GM23338 (cell line): ENCODE measurements around the gene TTC12. TPM values are rescaled to one million over a fixed set of nuclear protein-coding genes. Genes with fewer than 3 reads are reported as not detected.

Experiments
- ATAC-seq: fragments of 200-7000 bp; cut with Tn5 transposase; 3 replicates; pipeline ENCODE4 v1.9.1; 2020
- DNase-seq: peaks from one replicate; pipeline ENCODE4 v3.0.0-alpha.2; 2015; ENCODE audit warnings: low spot score
- H2AFZ ChIP-seq: fragments of 200-600 bp; sonication (generic); 2 replicates; pipeline ENCODE4 v1.8.0; 2016; ENCODE audit warnings: antibody characterized with exemption, mild to moderate bottlenecking, moderate library complexity
- H3F3A ChIP-seq: fragments of 200-600 bp; sonication (generic); replicated peaks from 2 replicates; pipeline ENCODE4 v1.8.0; 2017; ENCODE audit warnings: antibody characterized with exemption, mixed run types, low read depth
- H3K27ac ChIP-seq: fragments of 200-600 bp; sonication (generic); 2 replicates; pipeline ENCODE4 v1.6.1; 2016; ENCODE audit warnings: low read depth
- H3K27me3 ChIP-seq: fragments of 200-600 bp; sonication (generic); 2 replicates; pipeline ENCODE4 v1.8.0; 2016; ENCODE audit warnings: mild to moderate bottlenecking, mixed run types, moderate library complexity; ENCODE audit not compliant: insufficient read depth
- H3K36me3 ChIP-seq: fragments of 200-600 bp; sonication (generic); 2 replicates; pipeline ENCODE4 v1.8.0; 2016; ENCODE audit warnings: mild to moderate bottlenecking; ENCODE audit not compliant: insufficient read depth
- H3K4me1 ChIP-seq: fragments of 200-600 bp; sonication (generic); 2 replicates; pipeline ENCODE4 v1.8.0; 2016; ENCODE audit warnings: mild to moderate bottlenecking, moderate library complexity; ENCODE audit not compliant: insufficient read depth
- H3K4me2 ChIP-seq: fragments of 200-600 bp; sonication (generic); 2 replicates; pipeline ENCODE4 v1.7.1; 2017; ENCODE audit warnings: mixed run types
- H3K4me3 ChIP-seq: fragments of 200-600 bp; sonication (generic); 2 replicates; pipeline ENCODE4 v1.6.1; 2016; ENCODE audit warnings: mixed run types
- H3K79me2 ChIP-seq: fragments of 200-600 bp; sonication (generic); replicated peaks from 2 replicates; pipeline ENCODE4 v1.8.0; 2017; ENCODE audit warnings: mild to moderate bottlenecking; ENCODE audit not compliant: insufficient read depth
- H3K9me2 ChIP-seq: fragments of 200-600 bp; sonication (generic); 2 replicates; pipeline ENCODE4 v1.8.0; 2017; ENCODE audit not compliant: insufficient read depth
- H4K20me1 ChIP-seq: fragments of 200-600 bp; sonication (generic); replicated peaks from 2 replicates; pipeline ENCODE4 v1.8.0; 2017; ENCODE audit warnings: mild to moderate bottlenecking; ENCODE audit not compliant: insufficient read depth
- H3K27ac Mint-ChIP-seq: 2 replicates; pipeline ENCODE4 v1.8.0; 2020; ENCODE audit warnings: inconsistent platforms, mild to moderate bottlenecking, moderate library complexity, mixed read lengths
- H3K27me3 Mint-ChIP-seq: 3 replicates; pipeline ENCODE4 v1.8.0; 2022; ENCODE audit warnings: low read depth, mild to moderate bottlenecking, moderate library complexity, mixed read lengths, inconsistent platforms; ENCODE audit not compliant: insufficient read depth, poor library complexity
- H3K36me3 Mint-ChIP-seq: 3 replicates; pipeline ENCODE4 v1.8.0; 2021; ENCODE audit warnings: low read depth, mild to moderate bottlenecking, inconsistent platforms, moderate library complexity, mixed read lengths
- H3K4me1 Mint-ChIP-seq: 3 replicates; pipeline ENCODE4 v1.8.0; 2020; ENCODE audit warnings: mild to moderate bottlenecking, inconsistent platforms, mixed read lengths
- H3K4me3 Mint-ChIP-seq: 3 replicates; pipeline ENCODE4 v1.8.0; 2021; ENCODE audit warnings: moderate library complexity, mild to moderate bottlenecking, inconsistent platforms, mixed read lengths
- H3K9me3 Mint-ChIP-seq: 3 replicates; pipeline ENCODE4 v1.8.0; 2020; ENCODE audit warnings: moderate library complexity, mild to moderate bottlenecking, inconsistent platforms, mixed read lengths
- EZH2 ChIP-seq: fragments of 200-600 bp; sonication (generic); IDR thresholded peaks from one replicate; pipeline ENCODE4 v1.8.0; 2017; ENCODE audit warnings: antibody characterized with exemption, mild to moderate bottlenecking, low read depth; ENCODE audit not compliant: unreplicated experiment
- ZNF114 ChIP-seq: fragments of 250-450 bp; sonication (Bioruptor Pico); IDR thresholded peaks from 2 replicates; pipeline ENCODE4 v1.5.0; 2020; ENCODE audit warnings: mild to moderate bottlenecking, moderate library complexity
- polyA plus RNA-seq: library from polyadenylated mRNA; unstranded; fragments of >200 nt; fragmentation: Nextera tagmentation; extraction: Ambion mirVana; gene quantifications from 2 replicates; pipeline ENCODE4 v1.2.1, GENCODE V29; 2016
- total RNA-seq: library from RNA; depleted of rRNA; stranded (reverse); fragments of >200 nt; shearing (Covaris generic); gene quantifications from 2 replicates; pipeline ENCODE4 v1.2.3, GENCODE V29; 2014
- TF ChIP-seq, protein P1 (sequence below): IDR thresholded peaks from one replicate; pipeline ENCODE4 v1.6.1; 2018; ENCODE audit warnings: antibody characterized with exemption; ENCODE audit not compliant: unreplicated experiment
- TF ChIP-seq, protein P2 (sequence below): fragments of 250-450 bp; sonication (Bioruptor Pico); IDR thresholded peaks from 2 replicates; pipeline ENCODE4 v1.5.0; 2020; ENCODE audit warnings: mild to moderate bottlenecking, moderate library complexity

TTC12 gene
- total and polyA plus RNA-seq, 2 experiments from 2014 or later: 3.4 to 12.5 TPM

DNA sequence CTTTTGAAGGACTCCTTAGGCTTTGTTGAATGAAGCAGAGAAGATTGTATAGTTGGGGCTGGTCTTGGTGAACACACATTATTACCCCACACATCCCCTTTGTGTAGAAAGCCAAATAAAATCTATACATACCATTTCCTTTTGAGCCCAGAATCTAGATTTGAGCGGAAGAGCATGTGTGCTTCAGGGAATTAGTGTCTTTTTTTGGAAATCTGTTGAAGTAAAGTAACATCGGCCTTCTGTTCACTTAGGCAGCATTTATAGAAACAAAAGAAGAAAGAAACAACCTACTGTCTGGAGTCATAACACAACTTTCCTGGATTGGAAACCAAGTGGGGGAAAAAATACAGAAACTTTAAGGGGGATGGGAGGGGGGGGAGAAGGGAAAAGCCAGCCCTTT is 37.9 kb upstream of the TTC12 start:
- Mint-ChIP-seq H3K9me3 (no peaks in the 10 kb centered on the region), H3K27me3 (peaks cover 3% of the 10 kb centered on the region), H3K27ac (no peak overlapping the region)

More for the DNA sequence above, 37.9 kb upstream of the TTC12 start:
- Histone ChIP-seq H3F3A (no peaks in the 10 kb centered on the region), H3K9me2 (no peaks in the 10 kb centered on the region), H3K79me2 (no peaks in the 10 kb centered on the region), H3K36me3 (no peaks in the 10 kb centered on the region), H3K27ac (no peak overlapping the region), H4K20me1 (no peaks in the 10 kb centered on the region), H3K4me2 (no peak overlapping the region), H3K4me3 (no peak overlapping the region), H3K27me3 (no peaks in the 10 kb centered on the region), H3K4me1 (no peaks in the 10 kb centered on the region), H2AFZ (no peak overlapping the region)
- no peak for ATAC-seq
- TF ChIP-seq, protein P1, sequence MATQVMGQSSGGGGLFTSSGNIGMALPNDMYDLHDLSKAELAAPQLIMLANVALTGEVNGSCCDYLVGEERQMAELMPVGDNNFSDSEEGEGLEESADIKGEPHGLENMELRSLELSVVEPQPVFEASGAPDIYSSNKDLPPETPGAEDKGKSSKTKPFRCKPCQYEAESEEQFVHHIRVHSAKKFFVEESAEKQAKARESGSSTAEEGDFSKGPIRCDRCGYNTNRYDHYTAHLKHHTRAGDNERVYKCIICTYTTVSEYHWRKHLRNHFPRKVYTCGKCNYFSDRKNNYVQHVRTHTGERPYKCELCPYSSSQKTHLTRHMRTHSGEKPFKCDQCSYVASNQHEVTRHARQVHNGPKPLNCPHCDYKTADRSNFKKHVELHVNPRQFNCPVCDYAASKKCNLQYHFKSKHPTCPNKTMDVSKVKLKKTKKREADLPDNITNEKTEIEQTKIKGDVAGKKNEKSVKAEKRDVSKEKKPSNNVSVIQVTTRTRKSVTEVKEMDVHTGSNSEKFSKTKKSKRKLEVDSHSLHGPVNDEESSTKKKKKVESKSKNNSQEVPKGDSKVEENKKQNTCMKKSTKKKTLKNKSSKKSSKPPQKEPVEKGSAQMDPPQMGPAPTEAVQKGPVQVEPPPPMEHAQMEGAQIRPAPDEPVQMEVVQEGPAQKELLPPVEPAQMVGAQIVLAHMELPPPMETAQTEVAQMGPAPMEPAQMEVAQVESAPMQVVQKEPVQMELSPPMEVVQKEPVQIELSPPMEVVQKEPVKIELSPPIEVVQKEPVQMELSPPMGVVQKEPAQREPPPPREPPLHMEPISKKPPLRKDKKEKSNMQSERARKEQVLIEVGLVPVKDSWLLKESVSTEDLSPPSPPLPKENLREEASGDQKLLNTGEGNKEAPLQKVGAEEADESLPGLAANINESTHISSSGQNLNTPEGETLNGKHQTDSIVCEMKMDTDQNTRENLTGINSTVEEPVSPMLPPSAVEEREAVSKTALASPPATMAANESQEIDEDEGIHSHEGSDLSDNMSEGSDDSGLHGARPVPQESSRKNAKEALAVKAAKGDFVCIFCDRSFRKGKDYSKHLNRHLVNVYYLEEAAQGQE: no peak
- TF ChIP-seq, protein P2, sequence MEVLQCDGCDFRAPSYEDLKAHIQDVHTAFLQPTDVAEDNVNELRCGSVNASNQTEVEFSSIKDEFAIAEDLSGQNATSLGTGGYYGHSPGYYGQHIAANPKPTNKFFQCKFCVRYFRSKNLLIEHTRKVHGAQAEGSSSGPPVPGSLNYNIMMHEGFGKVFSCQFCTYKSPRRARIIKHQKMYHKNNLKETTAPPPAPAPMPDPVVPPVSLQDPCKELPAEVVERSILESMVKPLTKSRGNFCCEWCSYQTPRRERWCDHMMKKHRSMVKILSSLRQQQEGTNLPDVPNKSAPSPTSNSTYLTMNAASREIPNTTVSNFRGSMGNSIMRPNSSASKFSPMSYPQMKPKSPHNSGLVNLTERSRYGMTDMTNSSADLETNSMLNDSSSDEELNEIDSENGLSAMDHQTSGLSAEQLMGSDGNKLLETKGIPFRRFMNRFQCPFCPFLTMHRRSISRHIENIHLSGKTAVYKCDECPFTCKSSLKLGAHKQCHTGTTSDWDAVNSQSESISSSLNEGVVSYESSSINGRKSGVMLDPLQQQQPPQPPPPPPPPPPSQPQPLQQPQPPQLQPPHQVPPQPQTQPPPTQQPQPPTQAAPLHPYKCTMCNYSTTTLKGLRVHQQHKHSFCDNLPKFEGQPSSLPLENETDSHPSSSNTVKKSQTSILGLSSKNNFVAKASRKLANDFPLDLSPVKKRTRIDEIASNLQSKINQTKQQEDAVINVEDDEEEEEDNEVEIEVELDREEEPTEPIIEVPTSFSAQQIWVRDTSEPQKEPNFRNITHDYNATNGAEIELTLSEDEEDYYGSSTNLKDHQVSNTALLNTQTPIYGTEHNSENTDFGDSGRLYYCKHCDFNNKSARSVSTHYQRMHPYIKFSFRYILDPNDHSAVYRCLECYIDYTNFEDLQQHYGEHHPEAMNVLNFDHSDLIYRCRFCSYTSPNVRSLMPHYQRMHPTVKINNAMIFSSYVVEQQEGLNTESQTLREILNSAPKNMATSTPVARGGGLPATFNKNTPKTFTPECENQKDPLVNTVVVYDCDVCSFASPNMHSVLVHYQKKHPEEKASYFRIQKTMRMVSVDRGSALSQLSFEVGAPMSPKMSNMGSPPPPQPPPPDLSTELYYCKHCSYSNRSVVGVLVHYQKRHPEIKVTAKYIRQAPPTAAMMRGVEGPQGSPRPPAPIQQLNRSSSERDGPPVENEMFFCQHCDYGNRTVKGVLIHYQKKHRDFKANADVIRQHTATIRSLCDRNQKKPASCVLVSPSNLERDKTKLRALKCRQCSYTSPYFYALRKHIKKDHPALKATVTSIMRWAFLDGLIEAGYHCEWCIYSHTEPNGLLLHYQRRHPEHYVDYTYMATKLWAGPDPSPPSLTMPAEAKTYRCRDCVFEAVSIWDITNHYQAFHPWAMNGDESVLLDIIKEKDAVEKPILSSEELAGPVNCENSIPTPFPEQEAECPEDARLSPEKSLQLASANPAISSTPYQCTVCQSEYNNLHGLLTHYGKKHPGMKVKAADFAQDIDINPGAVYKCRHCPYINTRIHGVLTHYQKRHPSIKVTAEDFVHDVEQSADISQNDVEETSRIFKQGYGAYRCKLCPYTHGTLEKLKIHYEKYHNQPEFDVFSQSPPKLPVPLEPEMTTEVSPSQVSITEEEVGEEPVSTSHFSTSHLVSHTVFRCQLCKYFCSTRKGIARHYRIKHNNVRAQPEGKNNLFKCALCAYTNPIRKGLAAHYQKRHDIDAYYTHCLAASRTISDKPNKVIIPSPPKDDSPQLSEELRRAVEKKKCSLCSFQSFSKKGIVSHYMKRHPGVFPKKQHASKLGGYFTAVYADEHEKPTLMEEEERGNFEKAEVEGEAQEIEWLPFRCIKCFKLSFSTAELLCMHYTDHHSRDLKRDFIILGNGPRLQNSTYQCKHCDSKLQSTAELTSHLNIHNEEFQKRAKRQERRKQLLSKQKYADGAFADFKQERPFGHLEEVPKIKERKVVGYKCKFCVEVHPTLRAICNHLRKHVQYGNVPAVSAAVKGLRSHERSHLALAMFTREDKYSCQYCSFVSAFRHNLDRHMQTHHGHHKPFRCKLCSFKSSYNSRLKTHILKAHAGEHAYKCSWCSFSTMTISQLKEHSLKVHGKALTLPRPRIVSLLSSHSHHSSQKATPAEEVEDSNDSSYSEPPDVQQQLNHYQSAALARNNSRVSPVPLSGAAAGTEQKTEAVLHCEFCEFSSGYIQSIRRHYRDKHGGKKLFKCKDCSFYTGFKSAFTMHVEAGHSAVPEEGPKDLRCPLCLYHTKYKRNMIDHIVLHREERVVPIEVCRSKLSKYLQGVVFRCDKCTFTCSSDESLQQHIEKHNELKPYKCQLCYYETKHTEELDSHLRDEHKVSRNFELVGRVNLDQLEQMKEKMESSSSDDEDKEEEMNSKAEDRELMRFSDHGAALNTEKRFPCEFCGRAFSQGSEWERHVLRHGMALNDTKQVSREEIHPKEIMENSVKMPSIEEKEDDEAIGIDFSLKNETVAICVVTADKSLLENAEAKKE (CRISPR knock-in tag): no peak
- TF ChIP-seq EZH2 (no peak), ZNF114 (no peak)
- H3K4me1 Mint-ChIP-seq: peaks cover 9% of the 10 kb centered on the region
- no peak for DNase-seq
- no peak overlapping the region for H3K4me3 Mint-ChIP-seq
- H3K36me3 Mint-ChIP-seq: no peaks in the 10 kb centered on the region
